NCI-H748 (cell line): ENCODE results near the gene POU2AF1.
"Not testable (repeated sequence)": the region's sequence is repeated elsewhere in the genome, so short reads cannot be mapped to it uniquely, and the experiment has no call there.

Experiments
- DNase-seq: peaks from one replicate; lab custom pipeline; 2025; ENCODE audit not compliant: unreplicated experiment; lab: John Stamatoyannopoulos, UW

The POU2AF1 gene

DNA sequence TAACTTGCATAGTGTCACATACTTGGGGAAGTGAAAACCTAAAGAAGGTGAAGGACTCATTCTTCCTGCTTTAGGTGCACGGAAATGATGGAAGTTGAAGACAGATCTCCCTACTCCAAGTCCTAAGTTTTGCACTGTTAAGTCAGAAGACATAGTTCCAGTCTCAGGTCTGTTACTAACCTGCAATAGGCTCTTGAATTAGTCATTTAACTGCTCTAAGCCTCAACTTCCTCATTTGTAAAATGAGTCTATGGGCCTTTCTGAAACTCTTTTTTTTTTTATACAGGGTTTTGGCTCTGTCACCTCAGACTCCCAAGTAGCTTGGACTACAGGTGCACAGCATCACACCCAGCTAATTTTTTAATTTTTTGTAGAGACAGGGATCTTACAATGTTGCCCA is 30.8 kb upstream of the POU2AF1 start:
- no peak for DNase-seq

GRCh38 chr11:111408789-111409727 is 30.0 kb upstream of the POU2AF1 start:
- no peak for DNase-seq

DNA sequence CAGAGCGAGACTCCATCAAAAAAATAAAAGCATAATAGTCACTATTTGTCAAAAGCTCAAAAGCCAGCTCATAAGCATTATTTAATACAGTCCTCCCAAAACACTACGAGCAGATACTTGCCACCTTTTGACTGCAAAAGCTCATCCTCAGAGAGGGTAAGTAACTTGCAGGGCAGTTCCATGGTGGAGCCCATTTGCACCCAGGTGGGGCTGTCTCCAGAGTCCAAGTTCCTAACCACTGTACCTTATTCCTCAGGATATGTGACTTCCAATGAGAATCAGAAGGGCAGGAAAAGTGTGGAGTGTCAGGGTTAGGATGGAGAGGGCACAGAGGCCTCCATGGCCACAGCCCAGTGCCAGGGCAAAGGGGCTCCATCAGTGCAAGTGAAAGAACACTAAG is 28.6 kb upstream of the POU2AF1 start:
- no peak for DNase-seq

DNA sequence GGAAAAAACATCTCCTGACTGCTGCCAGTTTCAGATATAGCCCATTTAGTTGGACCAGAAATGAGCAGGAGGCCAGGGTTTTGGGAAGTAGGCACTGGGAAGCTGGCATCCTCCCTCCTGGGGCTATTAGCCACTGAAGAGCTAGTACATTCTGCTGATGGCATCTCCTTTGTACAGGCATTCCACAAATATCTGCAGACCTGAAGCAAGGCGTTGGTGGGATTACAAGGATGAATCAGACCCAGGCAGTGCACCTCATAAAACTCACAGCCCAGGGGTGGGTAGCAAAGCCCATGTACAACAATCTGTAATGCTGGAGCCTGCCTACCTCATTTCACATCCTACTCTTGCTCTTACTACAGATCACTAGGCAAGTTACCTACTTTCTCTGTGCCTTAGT is 27.5 kb upstream of the POU2AF1 start:
- no peak for DNase-seq

DNA sequence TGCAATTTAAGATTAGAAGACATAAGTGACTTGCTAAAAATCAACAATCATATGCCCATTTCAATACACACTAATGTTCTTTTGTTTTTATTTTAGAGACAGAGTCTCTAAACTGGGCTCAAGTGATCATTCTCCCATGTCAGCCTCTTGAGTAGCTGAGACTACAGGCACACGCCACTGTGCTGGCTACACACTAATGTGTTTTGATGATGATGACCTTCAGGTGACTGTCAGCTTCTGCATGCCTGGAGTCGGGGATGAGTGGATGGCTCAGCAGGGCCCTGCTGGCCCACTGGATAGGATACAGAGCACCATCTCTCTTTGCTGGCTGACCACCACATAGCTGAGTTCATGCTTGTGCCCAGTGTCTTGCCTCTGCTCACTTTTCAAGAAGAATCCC is 27.0 kb upstream of the POU2AF1 start:
- DNase-seq: no peak

GRCh38 chr11:111405551-111405950 is 26.5 kb upstream of the POU2AF1 start:
- DNase-seq: no peak

GRCh38 chr11:111403051-111403726 is 24.1 kb upstream of the POU2AF1 start:
- no peak for DNase-seq

- DNase-seq: peak; percentile 3
Observed at GRCh38 chr11:111402411-111402810, 23.3 kb upstream of the POU2AF1 start.

- DNase-seq: not testable (repeated sequence)
Observed at GRCh38 chr11:111401957-111402356, 22.9 kb upstream of the POU2AF1 start.

GRCh38 chr11:111400595-111400994 is 21.5 kb upstream of the POU2AF1 start:
- no peak for DNase-seq

GRCh38 chr11:111399187-111400031 is 20.3 kb upstream of the POU2AF1 start:
- no peak for DNase-seq

DNA sequence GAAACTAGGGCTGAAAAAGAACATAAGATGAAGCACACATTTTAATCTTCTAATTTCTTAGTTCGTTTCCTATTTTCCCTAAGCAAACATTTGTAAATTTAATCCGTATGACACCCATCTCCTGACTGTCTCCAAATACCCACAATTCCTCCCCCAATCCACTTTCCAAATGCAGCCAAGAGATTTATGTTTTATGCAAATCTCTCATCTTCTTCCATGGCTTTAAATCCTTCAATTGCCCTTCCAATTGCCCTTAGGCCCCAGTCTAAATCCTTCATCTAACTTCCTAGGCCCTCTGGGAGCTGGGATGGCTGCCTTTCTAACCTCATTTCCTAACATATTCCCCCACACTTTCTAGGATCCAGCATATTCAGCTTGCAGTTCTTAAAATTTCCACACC is 18.0 kb upstream of the POU2AF1 start:
- DNase-seq: no peak

GRCh38 chr11:111395749-111396148 is 16.7 kb upstream of the POU2AF1 start:
- no peak for DNase-seq

- no peak for DNase-seq
Observed at GRCh38 chr11:111395081-111395480, 16.0 kb upstream of the POU2AF1 start.

GRCh38 chr11:111394147-111394546 is 15.1 kb upstream of the POU2AF1 start:
- not testable (repeated sequence) for DNase-seq

DNA sequence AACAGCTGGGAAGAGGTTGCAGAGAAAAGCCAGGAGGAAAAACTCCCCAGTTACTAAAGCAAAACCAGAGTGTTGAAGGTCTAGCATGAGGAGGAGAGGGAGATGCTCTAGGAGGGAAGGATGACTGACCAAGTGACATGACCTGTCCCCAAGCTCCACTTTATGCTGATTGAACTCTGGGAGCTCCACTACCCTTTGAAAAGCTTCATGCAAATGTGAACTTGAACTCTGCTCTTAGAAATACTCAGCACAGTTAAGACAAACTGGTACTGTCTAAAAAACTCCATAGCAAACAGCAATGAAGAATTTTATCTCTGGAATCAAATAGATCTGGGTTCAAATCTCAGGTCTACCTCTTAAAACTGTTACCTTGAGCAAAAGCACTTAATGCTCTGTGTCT is 14.5 kb upstream of the POU2AF1 start:
- no peak for DNase-seq

- DNase-seq: no peak
Observed at GRCh38 chr11:111393096-111393495, 14.0 kb upstream of the POU2AF1 start.

- no peak for DNase-seq
Observed at GRCh38 chr11:111392552-111392951, 13.5 kb upstream of the POU2AF1 start.

- no peak for DNase-seq
Observed at GRCh38 chr11:111391328-111392124, 12.5 kb upstream of the POU2AF1 start.

DNA sequence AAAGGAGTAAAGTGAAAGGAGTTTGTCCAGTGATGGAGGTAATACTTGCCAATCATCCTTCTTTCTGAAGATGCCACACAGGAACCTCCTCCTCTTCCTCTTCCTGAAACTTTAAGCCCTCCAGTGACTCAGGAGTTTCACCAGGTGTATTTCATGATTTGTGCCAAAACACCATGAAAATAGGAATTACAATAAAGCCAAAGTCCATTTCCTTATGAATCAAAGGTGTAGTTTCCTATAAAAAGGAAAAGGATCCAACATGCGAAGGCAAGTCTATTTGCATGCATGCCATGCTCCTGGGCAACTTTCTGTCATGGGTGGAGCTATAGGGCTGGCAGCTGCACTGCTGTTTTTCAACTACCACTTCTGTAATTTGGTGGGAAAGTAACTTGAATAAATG is 9.8 kb upstream of the POU2AF1 start:
- no peak for DNase-seq

DNA sequence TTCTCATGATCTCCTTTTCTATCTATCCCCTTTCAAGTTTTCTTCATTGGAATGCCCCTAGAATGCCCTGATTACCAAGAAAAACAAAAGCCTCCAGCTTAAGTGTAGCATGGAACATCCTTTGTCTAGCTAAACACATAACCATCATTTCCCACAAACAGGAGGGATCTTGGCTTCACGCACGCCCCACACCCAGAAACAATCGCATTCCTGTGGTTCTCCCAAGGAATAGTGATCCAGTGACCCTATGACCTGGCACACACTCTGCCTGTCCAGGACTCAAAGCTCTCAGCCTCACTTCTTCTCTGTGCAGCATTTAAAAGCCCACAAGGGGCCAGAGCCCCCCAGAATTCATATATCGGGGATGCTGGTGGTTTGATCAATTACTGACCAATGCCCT is 9.3 kb upstream of the POU2AF1 start:
- DNase-seq: no peak
